NB4 (cell line): ENCODE results near the gene TMEM184B.
A peak's percentile ranks its signal among the peaks of the same experiment; 100 is the strongest.

ENCODE experiments used
- DNase-seq: peaks from one replicate; pipeline ENCODE4 v3.0.0; 2010; ENCODE audit warnings: low read depth
- H3K4me3 ChIP-seq: one replicate; pipeline ENCODE4 v1.5.1; 2011; ENCODE audit warnings: mild to moderate bottlenecking, low read depth, low read length, moderate library complexity
- CTCF ChIP-seq: IDR thresholded peaks from one replicate; pipeline ENCODE4 v1.5.1; 2012; ENCODE audit warnings: low read depth, low read length
- MAX ChIP-seq: IDR thresholded peaks from 2 replicates; pipeline ENCODE4 v1.6.1; 2011; ENCODE audit warnings: low read depth, low read length
- MYC ChIP-seq: IDR thresholded peaks from 2 replicates; pipeline ENCODE4 v1.6.1; 2011; ENCODE audit warnings: low read depth, low read length
- POLR2A ChIP-seq: IDR thresholded peaks from 2 replicates; pipeline ENCODE4 v1.6.1; 2011; ENCODE audit warnings: mild to moderate bottlenecking; ENCODE audit not compliant: insufficient read length; ENCODE audit errors: extremely low read depth

The TMEM184B gene

DNA sequence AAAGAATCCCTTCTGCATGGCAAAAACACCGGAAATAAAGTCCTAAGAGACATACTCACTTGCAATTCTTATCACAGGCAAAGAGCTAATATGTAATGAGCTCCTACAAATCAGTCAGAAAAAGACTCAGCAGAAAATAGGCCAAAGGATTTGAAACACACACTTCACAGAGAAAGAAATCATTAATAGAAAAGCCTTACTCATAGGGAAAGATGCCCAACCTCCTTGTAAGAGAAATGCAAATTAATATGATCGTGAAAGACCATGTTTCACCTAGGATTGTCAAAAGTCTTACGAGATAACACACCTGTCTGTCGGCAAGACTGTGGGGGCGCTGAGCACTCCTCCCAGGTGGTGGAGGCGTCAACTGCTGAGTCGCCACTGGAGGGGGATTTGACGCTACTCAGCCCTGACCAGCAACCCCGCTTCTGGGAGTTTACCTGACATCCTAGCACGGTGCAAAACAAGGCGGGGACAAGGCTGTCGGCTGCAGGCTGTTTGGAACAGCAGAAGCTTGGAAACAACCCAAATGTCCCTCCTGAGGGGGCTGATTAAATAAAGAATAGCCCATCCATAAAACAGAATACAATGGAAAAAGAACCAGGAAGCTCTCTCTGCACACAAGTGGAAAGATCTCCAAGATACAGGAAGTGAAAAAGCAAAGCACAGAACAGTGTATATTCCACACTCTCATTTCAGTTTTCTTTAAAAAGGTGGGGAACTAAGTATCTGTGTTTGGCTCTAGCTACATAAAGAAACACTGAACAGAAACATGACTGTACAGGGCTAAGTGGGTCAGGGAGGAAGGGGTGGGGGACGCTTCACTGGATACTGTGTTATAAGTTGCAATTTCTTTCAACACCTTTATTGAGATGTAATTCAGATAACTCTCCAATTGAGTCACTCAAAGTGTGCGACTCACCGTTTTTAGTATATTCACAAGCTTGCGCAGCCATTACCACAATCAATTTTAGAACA lies 33.0 kb upstream of the TMEM184B start:
- no peak for TF ChIP-seq POLR2A
- no peak for TF ChIP-seq CTCF
- TF ChIP-seq MYC = no peak
- no peak for TF ChIP-seq MAX
- no peak overlapping the region for H3K4me3 ChIP-seq
- peak; percentile 59 for DNase-seq

GRCh38 chr22:38304526-38304925 lies 31.7 kb upstream of the TMEM184B start:
- H3K4me3 ChIP-seq = no peak overlapping the region
- no peak for TF ChIP-seq MYC
- DNase-seq = no peak

- TF ChIP-seq CTCF = no peak
- TF ChIP-seq POLR2A = no peak
- no peak for TF ChIP-seq MAX
- TF ChIP-seq MYC = no peak
- H3K4me3 ChIP-seq = no peak overlapping the region
- DNase-seq = peak; percentile 50
These were observed 31.2 kb upstream of the TMEM184B start for GRCh38 chr22:38303974-38304373.

- DNase-seq = no peak
- TF ChIP-seq CTCF = no peak
- no peak for TF ChIP-seq MYC
- no peak for TF ChIP-seq POLR2A
- TF ChIP-seq MAX = no peak
- H3K4me3 ChIP-seq = no peak overlapping the region
These were observed 30.1 kb upstream of the TMEM184B start for GRCh38 chr22:38302906-38303305.

GRCh38 chr22:38300946-38301345 lies 28.1 kb upstream of the TMEM184B start:
- H3K4me3 ChIP-seq = no peak overlapping the region
- TF ChIP-seq CTCF = no peak
- no peak for TF ChIP-seq POLR2A
- TF ChIP-seq MYC = no peak
- TF ChIP-seq MAX = no peak
- no peak for DNase-seq

- TF ChIP-seq POLR2A = no peak
- TF ChIP-seq CTCF = no peak
- no peak for TF ChIP-seq MYC
- TF ChIP-seq MAX = no peak
- H3K4me3 ChIP-seq = no peak overlapping the region
These were observed 27.6 kb upstream of the TMEM184B start for GRCh38 chr22:38300197-38300945.

More at GRCh38 chr22:38300197-38300945, 27.6 kb upstream of the TMEM184B start:
- no peak for DNase-seq
